GM18498 (cell line): ENCODE results near the gene RBP2.

ENCODE experiments used
- ATAC-seq: cut with Tn5 transposase; IDR thresholded peaks from one replicate; pipeline ENCODE4 v1.9.1; 2021; ENCODE audit warnings: mild to moderate bottlenecking, moderate library complexity; ENCODE audit not compliant: unreplicated experiment

RBP2 gene

DNA sequence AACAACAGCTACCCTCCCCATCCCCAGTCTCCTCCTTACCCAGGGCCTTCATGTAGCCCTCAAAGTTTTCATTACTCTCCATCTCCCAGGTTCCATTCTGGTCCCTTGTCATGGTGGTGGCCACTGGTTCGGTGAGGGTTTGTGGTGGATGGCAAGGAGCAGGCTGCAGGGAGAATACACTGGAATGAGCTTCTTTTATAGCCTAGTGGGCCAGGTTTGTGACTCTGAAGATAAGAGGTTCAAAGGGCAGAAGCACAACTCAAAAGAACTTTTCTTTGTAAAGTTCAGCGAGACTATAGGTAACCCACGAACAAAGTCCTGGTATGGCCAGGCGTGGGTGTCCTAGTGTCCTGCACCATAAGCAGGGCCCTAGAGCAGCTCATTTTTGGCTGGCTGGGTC lies at the start of gene RBP2:
RBP2 (minus strand) TSS at position 169 of the 400 bp plus-strand sequence; CDS start at position 112, 57 bp downstream.
- no peak for ATAC-seq

DNA sequence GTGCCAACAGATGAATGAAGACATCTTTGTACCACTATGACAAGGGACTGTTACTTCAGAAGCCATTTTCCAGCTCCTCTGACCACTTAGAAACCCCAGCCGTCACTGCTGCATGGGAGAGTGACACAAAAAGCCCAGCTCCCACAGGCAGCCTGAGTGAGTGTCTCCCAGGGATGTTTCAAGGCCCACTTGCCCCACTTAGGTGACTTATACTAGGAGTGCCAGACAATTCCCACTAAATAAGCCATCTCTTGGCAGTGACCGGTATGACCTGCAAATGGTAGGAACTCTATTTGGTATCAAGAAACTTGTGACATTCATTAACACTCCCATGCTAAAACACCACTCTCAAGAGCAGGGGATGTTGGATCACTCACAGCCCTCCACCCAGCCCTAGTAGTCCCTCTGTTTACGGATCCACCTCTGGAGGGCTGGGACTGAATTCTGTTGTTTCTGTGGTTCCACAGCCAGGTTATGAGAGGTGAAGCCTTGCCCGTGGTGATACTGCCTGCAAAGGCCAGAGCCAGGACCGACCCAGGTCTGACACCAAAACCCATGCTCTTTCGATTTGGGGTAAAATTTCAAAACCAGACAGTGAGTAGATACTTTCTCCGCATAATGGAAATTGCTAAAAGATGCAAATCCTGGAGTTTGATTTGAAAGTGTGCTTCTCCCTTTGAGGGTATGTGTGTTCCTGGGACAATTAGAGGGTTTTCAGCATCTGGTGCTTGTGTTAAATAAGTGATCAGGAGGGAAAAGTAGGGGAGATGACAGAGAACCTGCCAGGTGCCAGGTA lies 48.7 kb upstream of the RBP2 start:
- ATAC-seq, result no peak

DNA sequence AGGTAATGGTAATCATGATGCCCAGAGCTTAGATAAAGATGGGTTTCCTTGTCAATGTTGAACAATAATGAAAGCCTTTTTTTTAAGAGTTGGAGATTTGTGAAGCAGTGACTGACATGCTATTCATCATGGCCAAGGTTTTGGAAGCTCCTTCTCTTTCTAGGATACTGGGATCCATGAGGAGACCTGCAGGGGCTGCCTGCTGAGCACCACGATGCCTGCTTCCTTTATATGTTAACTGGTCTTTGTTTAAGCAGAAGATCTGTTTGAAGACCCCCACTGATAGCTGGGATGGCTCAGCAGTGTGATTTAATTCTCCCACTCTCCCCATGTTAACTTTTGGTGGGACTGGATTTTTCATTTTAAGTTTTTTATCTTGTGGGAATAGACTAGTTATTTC lies 47.4 kb upstream of the RBP2 start:
- no peak for ATAC-seq

DNA sequence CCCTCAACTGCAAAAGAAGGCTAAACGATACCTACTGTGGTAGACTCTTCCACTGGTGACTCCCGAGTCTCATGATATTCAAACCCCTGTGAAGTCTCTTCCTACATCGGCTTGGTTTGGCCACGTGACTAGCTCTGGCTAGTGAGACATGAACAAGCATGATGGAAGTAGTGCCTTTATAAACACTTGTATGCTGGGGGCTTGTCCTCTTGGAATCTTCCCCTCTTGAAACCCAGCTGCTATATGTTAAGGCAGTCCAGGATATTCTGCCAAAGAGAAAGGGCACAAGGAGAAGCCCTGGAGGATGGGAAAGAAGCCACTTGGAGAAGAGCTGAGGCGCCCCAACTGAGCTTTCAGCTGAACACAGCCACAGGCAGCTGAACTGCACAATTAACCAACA lies 46.9 kb upstream of the RBP2 start:
- ATAC-seq, result no peak

DNA sequence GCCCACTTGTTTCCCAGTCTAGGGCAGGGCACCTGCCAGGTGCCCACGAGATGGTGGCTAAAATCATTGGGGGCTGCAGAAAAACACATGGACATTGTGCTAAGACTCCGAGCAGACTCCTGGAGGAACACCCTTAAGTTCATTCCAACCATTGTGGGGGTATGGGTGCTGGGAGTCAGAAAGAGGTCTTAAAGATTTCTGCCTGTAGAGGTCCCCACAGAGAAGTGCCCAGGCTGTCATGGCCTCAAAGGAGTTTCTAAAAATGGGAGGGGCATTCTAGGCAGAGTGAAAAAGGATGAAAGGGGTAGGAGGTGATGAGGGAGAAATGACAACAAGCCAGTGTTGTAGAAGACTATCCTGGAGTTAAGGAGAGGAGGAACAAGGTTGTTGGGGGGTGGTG lies 46.1 kb upstream of the RBP2 start:
- ATAC-seq, result no peak

DNA sequence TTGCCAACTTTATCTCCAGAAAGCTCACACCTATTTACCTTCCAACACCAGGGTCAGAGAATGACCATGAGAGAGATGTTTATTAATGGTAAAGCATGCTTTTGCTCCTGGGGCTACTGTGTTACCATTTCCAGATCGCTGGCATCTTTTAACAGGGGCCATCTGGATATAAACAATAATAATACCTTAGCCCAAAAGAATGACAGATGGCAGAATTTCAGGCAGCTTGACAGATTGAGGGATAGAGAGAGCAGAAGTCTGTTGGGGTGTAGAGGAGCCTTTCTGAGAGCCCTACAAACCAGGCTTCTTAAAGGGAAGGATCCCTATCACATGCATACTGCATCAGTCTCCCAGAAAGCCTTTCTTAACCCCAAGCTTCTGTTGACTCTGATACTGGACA lies 45.5 kb upstream of the RBP2 start:
- no peak for ATAC-seq

DNA sequence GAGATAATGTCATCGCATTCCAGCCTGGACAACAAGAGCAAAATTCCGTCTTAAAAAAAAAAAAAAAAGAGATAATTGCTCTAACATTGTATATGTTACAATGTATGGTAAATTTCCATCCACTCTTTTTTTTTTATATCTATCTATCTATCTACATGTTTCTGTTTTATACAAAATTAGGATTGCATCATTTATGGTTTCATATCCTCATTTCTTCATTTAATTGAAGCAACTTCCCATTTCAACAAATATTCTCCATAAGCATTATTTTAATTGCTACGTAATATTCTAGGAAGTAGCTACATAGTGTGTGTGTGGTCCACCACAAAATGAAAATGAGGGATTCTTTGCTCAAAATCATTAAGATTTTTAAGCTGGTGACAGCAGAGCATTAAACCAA lies 44.8 kb upstream of the RBP2 start:
- ATAC-seq, result no peak

DNA sequence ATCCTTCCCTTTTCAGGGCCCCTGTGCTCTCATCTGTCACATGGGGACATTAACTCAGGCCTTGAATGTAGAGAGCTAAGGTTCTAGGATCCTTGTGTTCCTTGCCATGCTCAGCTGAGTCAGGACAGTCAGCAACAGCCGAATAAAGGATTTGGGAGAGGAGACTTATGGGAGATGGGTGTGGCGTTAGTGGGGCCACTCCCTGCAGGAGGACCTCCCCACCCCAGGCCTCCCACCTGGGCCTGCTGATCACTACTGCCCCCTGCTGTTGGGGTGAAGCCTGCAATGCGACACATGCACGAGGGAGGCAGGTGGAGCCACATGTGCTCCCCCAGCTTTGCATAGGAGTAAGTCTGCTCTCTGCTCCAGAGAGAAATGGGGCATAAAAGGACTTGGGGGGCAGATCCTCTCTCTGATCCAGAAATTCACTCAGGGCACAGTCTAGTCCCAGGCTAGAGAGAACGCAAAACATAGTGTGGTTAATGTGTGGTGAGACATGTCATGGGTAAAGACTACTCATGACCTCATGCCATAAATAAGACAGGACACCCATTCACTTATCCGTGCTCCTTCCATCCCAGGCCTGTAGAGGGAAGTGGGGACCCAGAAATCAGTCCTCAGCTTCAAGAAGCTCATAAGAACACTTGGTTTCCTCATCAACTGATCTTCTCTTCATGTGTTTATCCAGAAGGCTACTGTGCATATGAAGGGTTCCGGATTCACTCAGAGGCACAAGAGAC lies 43.9 kb upstream of the RBP2 start:
- ATAC-seq, result no peak

DNA sequence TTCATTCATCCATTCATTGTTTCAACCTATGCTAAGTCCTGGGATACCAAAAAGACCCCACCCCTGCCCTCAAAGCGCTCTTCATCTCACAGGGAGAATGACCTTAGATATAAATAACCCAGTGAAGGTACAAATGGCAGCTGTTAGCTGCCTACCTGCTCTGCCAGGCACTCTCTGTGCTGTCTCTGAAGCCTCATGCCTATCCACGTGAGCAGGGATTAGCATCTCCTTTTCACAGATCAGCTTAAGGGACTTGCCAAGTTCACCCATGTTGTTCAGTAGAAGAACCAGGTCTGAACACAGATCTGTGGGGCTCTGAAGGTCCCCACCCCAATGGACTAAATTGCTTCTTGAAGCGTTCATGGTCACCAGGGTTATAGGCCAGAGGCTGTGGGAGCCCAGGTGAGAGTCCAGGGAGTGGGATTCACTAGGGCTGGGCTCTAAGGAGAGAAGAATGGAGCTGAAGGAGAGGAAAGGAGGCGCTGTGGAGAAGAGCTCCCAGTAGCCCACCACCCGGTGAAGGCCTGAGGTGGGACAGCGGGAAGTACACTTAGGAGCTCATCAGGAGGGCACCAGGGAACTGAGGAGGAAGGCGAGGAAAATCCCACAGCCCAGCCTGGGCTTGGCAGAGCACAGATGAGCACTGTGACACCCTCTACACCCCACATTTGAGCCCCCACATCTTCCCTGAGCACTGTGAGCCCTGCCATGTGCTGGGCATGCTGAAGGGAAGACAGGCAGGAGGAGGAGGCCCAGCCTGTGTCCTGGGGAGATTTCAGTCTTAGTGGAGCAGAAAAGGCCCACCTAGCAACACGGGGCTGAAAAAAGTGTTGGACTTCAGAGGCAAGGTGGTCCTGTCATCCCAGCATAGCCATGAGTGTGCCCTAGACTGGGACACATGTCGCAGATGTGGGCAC lies 42.9 kb upstream of the RBP2 start:
- no peak for ATAC-seq

DNA sequence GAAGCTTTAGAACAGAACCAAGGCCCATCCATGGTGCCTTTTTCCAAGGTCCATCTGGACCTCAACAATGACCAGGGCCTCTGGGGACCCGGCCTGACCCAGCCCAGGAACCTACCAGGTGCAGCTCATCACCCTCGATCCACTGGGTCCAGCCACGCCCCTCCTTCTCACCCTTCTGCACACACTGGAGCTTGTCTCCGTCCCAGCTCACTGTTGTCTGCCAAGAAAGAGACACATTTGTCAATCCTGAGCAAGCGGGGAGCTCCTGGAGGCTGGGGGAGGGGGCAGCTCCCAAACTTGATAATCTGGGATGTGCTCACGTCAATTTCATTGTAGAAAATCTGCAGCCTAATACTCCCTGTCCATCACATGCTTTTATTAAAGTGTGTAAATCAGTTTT lies 42.0 kb upstream of the RBP2 start:
- no peak for ATAC-seq

DNA sequence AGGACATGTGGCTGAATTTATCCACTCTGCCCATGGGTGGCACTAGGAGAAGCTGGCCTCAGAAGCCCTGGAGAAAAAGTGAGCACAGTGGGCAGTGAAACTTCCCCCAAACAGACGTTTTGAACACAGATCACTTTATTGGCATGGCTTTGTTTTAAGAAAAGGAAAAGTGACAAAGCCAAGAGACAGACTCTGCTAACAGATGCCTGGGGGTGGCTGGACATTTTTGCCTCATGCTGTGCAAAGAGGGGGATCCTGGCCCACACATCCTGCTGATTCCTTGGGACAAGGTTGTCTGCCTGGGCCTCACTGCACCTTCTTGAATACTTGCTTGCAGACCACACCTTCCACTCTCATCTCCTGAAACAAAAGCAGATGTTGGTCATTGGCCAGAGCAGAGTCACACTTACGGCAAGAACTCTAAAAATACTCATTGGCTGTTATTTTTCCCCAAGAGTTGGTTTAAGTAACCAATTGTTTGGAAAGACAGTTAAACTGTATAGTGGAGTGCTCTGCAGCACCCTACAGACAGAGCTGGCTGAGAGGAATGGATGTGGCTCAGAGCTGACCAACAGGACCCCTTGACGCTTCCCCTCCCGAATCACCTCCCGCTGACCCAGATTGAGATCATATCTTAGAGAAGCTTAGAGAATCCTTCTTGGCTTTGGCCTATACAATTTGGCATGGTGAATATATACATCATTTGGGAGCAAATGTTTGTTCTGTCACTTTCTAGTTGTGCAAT lies 41.2 kb upstream of the RBP2 start:
- no peak for ATAC-seq

DNA sequence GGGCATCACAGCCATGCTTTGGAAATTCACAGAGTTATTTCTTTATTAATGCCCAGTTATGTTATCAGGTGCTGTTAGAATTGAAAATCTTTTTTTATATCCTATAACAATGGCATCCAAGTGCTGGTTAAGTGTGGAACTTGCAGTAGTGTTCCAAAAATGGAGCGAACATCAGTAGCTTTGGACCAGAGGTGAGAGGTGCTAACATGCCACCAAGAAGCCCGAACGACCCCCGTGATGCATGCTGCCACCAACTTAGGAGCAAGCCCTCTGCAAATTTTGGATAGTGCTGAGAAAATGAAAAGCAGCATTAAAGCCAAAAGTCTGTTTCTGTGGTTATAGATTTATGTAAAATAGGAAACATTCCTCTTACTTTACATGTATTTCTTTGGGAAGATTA lies 38.4 kb upstream of the RBP2 start:
- no peak for ATAC-seq

DNA sequence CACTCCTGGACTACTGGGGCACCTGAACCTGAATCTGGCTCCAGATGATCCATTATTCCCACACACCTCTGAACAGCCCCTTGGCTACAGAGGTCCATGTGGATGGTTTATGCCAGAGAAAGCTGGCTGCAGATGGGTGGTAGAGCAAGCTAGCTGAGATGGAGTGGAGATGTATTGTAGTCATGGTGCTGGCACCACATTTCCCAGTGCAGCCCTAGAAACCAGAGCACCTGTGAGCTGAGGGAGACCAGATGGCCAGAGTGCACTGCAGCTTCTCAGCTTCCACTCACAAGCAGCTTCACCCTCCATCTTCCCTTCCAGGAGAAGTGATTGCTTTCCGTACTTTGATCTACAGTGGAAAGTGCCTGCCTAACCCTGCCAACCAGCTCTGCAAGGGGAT lies 33.3 kb upstream of the RBP2 start:
- ATAC-seq, result no peak

DNA sequence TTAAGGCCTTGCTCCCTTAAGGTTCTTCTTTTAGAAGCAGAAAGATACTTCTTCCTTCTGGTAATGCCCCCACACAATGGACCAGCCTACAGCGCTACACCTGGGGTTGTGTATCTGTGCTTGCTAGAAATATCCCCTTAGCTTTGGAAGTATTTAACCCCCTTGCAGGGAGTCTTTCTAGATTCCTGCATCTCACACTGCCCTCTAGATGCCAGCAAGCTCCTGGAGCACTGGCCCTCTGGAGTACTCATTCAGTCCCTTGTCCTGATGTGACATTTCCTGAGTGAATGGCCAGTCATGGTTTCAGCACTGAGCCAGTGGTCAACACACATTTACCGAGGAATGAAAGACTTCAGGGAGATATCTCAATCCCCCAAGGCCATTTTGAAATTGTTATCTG lies 30.4 kb upstream of the RBP2 start:
- no peak for ATAC-seq

DNA sequence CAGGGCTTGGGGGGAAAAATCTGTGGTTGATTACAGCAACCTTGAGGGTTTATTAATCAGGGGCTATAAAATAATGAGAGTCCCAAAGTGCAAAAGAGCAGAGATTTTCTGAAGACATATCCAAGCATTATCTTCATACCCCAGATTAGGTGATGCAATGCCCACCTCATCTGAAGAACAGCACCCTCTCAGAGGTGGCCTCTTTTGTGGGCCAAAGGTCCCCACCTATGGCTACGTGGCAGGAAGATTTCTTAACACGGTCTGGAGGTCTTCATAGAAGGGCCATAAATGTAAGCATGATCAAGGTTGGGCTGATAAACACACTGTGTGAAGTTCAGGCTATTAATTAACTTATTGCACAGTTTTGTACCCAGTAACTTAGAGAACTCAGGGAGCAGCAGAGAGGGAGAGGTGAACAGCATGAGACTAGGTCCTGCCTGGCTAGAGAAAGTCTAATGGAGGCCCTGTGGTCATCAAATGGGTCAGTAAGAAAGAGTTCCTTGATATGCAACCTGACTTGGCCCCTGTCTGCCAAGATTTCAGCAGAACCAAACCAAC lies 29.6 kb upstream of the RBP2 start:
- no peak for ATAC-seq

DNA sequence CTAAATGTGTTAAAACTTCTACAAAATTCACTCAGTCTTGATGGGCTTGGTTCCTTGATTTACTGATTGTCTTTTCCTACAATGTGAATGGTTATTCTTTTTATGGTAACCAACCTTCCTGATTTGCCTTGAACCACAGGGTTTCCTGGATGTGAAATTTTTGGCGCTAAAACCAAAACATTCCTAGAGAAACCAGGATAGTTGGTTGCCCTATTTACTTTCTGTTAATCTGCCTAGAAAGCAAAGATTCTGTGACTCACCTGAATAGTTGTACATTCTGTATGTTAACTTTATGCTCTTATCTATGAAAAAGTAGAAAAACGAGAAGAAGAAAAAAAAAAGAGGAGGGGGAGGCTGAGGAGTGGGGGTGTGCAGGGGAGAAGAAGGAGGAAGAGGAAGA lies 23.2 kb upstream of the RBP2 start:
- ATAC-seq, result no peak

DNA sequence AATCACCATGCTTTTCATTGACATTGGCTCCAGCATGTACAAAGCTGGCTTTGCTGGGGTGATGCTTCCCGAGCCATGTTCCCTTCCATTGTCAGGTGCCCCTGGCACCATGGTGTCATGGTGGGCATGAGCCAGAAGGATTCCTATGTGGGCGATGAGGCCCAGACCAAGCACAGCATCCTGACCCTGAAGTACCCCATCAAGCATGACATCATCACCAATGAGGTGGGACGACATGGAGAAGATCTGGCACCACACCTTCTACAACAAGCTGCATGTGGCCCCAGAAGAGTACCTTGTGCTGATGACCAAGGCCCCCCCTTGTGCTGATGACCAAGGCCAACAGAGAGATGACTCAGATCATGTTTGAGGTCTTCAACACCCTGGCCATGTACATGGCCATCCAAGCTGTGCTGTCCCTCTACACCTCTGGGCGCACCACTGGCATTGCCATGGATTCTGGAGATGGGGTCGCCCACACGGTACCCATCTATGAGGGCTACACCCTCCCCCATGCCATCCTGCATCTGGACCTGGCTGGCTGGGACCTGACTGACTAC lies 17.6 kb upstream of the RBP2 start:
- ATAC-seq, result no peak

DNA sequence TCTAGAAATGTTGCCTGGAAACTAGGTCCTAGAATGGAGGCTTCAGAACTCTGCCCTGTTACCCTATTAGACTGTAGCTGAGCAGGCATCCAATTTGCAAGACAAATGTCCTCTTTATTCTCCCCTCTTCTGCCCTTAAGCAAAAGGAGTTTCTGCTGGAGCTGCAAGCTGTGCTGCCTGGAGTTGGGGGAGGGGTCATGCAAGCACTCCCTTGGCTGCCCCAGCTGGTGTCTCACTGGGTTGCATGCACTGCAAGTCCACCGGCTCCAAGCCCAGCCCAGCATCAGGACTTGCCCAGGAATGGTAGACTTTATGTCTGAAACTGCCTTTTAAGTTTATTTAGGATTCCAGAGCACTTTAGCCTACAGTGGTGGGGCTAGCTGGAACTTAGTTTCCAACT lies 15.7 kb upstream of the RBP2 start:
- ATAC-seq, result no peak

DNA sequence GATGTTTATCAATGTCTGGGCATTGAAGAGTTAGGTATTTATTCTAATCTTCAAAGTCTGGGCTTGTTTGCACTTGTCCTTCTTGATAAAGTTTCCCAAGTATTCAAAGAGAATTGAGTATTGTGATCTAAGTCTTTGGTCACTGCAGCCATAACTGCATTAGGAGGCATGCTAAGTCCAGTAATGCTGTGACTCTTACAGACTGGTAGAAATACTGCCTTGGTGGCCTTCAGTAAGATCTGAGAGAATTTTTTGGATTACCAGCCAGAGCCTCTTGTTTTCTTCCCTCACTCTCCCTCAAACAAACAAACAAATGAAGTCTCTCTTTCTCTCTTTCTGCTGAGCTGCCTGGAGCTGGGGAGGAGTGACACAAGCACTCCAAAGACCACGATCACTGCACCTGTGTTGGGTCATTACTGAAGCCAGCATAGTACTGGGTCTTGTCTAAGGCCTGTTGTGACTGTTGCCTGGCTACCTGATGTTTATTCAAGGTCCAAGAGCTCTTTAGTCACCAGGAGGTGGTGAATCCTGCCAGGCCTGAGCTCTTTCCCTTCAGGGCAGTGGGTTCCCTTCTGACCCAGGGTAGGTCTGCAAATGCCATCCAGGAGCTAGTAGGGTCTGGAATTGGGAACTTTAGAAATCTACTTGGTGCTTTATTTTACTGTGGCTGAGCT lies 14.8 kb upstream of the RBP2 start:
- ATAC-seq, result no peak

DNA sequence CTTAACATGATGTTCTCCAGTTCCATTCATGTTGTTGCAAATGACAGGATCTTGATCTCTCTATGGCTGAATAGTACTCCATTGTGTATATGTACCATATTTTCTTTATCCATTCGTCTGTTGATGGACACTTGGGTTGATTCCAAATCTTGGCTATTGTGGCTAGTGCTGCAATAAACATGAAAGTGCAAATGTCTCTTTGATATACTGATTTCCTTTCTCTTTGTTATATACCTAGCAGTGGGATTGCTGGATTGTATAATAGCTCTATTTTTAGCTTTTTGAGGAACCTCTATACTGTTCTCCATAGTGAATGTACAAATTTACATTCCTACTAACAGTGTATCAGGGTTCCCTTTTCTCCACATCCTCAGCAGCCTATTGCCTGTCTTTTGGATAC lies 5.9 kb upstream of the RBP2 start:
- ATAC-seq, result no peak
